ENCODE data around the gene EEIG2. TPM values are rescaled to one million over a fixed set of nuclear protein-coding genes. Genes with fewer than 3 reads are reported as not detected.

EEIG2 gene
- total RNA-seq, 1 experiment from 2014 or later = 16.0 TPM

DNA sequence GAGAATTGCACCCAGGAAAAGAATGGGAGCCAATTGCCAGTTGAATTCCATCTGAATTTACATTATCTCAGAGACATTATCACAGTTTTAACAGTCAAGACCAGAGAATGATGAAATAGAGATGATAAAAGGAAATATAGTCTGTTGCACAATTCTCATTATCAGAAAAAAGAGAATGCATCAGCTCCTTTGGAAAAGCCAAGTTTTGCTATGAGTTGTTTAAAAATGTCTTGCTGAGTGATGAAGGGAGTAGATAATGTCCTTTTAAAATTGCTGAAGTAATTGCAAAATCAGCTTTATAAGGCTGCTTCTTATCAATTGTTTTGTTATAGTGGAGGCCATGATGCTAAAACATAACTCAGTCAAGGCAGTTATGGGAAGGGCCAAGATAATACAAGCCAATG, 37.9 kb upstream of the EEIG2 start:
- H4K20me1 ChIP-seq (ENCODE audit: insufficient read depth) = no peaks in the 10 kb centered on the region
- CTCF ChIA-PET = interaction anchor here (1.5 kb wide), 1 partner anchor 9 kb away, joined by 4 read pairs; no protein-coding TSS in a partner anchor
- H3K27ac ChIP-seq (ENCODE audit: low read depth, low read length) = no peak overlapping the region
- RAD21 ChIA-PET (ENCODE audit: low non-redundant PET in 1 of 2, low total read pairs in 2 of 2, uncharacterized antibody in 2 of 2, unreplicated experiment in 2 of 2) = no interaction called here
- H3K9ac ChIP-seq (ENCODE audit: low read length) = no peak overlapping the region
- TF ChIP-seq RAD21 (IDR thresholded peaks at IDR 0.05; ENCODE audit: low read depth) = no peak
- TF ChIP-seq POLR2AphosphoS5 (IDR thresholded peaks at IDR 0.05; ENCODE audit: low read depth, low read length) = no peak
- TF ChIP-seq ELF1 (IDR thresholded peaks at IDR 0.05; ENCODE audit: borderline replicate concordance, low read depth) = no peak
- TF ChIP-seq FOSL1 (IDR thresholded peaks at IDR 0.05; ENCODE audit: low read depth) = no peak
- TF ChIP-seq ATF3 (IDR thresholded peaks at IDR 0.05) = no peak
- TF ChIP-seq EZH2 (IDR thresholded peaks at IDR 0.05) = no peak
- no peak for TF ChIP-seq ZNF274 (IDR thresholded peaks at IDR 0.05; ENCODE audit: low read depth, low read length)
- no peak for TF ChIP-seq JUND (IDR thresholded peaks at IDR 0.05)
- H3K4me3 ChIP-seq (replicated peaks in 1 of 2; ENCODE audit: low read depth in 1 of 2, low read length in 2 of 2) = no peak overlapping the region
- H3K9me3 ChIP-seq (ENCODE audit: control insufficient read depth in 1 of 2, insufficient read depth in 1 of 2, low read depth in 1 of 2, low read length in 2 of 2) = no peaks in the 10 kb centered on the region
- no peaks in the 10 kb centered on the region for H3K27me3 ChIP-seq (ENCODE audit: insufficient read depth, low read length)
- POLR2A ChIA-PET = no interaction called here
- no peak overlapping the region for H3K4me2 ChIP-seq (ENCODE audit: low read length)
- no peaks in the 10 kb centered on the region for H3K36me3 ChIP-seq (ENCODE audit: control insufficient read depth in 1 of 2, insufficient read depth in 2 of 2, low read length in 2 of 2)
- no peaks in the 10 kb centered on the region for H3K4me1 ChIP-seq (ENCODE audit: control insufficient read depth in 1 of 2, insufficient read depth in 2 of 2, low read length in 2 of 2)
- H2AFZ ChIP-seq (ENCODE audit: low read depth, low read length, poor library complexity, severe bottlenecking) = no peak overlapping the region
- H3K79me2 ChIP-seq (ENCODE audit: insufficient read depth, low read length) = no peaks in the 10 kb centered on the region
- intact Hi-C loops (cut with micrococcal nuclease) = no loop called here
- ATAC-seq = no peak
- no peaks in the 10 kb centered on the region for H3K9me2 ChIP-seq (ENCODE audit: insufficient read depth)
- no TSS peak for BruUV-seq (replicated peaks)
- no peak for DNase-seq (ENCODE audit: low read depth, low spot score)

GRCh38 chr1:108523829-108524228, 36.1 kb upstream of the EEIG2 start:
- POLR2A ChIA-PET = no interaction called here
- intact Hi-C loops (cut with micrococcal nuclease) = no loop called here
- no peaks in the 10 kb centered on the region for H3K9me2 ChIP-seq (ENCODE audit: insufficient read depth)
- no peak overlapping the region for H3K4me2 ChIP-seq (ENCODE audit: low read length)
- no peak overlapping the region for H3K27ac ChIP-seq (ENCODE audit: low read depth, low read length)
- H3K4me3 ChIP-seq (replicated peaks in 1 of 2; ENCODE audit: low read depth in 1 of 2, low read length in 2 of 2) = no peak overlapping the region
- no TSS peak for BruUV-seq (replicated peaks)
- ATAC-seq = no peak
- no peaks in the 10 kb centered on the region for H3K4me1 ChIP-seq (ENCODE audit: control insufficient read depth in 1 of 2, insufficient read depth in 2 of 2, low read length in 2 of 2)
- no peak for DNase-seq (ENCODE audit: low read depth, low spot score)
- RAD21 ChIA-PET (ENCODE audit: low non-redundant PET in 1 of 2, low total read pairs in 2 of 2, uncharacterized antibody in 2 of 2, unreplicated experiment in 2 of 2) = no interaction called here
- H3K36me3 ChIP-seq (ENCODE audit: control insufficient read depth in 1 of 2, insufficient read depth in 2 of 2, low read length in 2 of 2) = no peaks in the 10 kb centered on the region
- H3K9me3 ChIP-seq (ENCODE audit: control insufficient read depth in 1 of 2, insufficient read depth in 1 of 2, low read depth in 1 of 2, low read length in 2 of 2) = no peaks in the 10 kb centered on the region
- CTCF ChIA-PET = no interaction called here
- TF ChIP-seq, protein P1, sequence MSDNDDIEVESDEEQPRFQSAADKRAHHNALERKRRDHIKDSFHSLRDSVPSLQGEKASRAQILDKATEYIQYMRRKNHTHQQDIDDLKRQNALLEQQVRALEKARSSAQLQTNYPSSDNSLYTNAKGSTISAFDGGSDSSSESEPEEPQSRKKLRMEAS (IDR thresholded peaks at IDR 0.05) = no peak
- TF ChIP-seq FOSL1 (IDR thresholded peaks at IDR 0.05; ENCODE audit: low read depth) = no peak
- TF ChIP-seq, protein P2, sequence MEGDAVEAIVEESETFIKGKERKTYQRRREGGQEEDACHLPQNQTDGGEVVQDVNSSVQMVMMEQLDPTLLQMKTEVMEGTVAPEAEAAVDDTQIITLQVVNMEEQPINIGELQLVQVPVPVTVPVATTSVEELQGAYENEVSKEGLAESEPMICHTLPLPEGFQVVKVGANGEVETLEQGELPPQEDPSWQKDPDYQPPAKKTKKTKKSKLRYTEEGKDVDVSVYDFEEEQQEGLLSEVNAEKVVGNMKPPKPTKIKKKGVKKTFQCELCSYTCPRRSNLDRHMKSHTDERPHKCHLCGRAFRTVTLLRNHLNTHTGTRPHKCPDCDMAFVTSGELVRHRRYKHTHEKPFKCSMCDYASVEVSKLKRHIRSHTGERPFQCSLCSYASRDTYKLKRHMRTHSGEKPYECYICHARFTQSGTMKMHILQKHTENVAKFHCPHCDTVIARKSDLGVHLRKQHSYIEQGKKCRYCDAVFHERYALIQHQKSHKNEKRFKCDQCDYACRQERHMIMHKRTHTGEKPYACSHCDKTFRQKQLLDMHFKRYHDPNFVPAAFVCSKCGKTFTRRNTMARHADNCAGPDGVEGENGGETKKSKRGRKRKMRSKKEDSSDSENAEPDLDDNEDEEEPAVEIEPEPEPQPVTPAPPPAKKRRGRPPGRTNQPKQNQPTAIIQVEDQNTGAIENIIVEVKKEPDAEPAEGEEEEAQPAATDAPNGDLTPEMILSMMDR (IDR thresholded peaks at IDR 0.05 in 2 of 3, conservative IDR thresholded peaks at IDR 0.05 in 1 of 3; ENCODE audit: borderline replicate concordance in 1 of 3, insufficient read depth in 1 of 3, low read depth in 2 of 3, low read length in 2 of 3) = no peak
- TF ChIP-seq SP1 (IDR thresholded peaks at IDR 0.05; ENCODE audit: low read depth) = no peak
- no peak for TF ChIP-seq CEBPB (IDR thresholded peaks at IDR 0.05; ENCODE audit: low read depth)
- TF ChIP-seq ZNF274 (IDR thresholded peaks at IDR 0.05; ENCODE audit: low read depth, low read length) = no peak
- no peak for TF ChIP-seq YY1 (IDR thresholded peaks at IDR 0.05; ENCODE audit: extremely low read depth, insufficient replicate concordance, low read depth, low read length)
- no peak for TF ChIP-seq EZH2 (IDR thresholded peaks at IDR 0.05)
- TF ChIP-seq POLR2A (IDR thresholded peaks at IDR 0.05; ENCODE audit: borderline replicate concordance, extremely low read depth, insufficient read depth, insufficient read length) = no peak
- no peak for TF ChIP-seq EZH2phosphoT487 (IDR thresholded peaks at IDR 0.05; ENCODE audit: borderline replicate concordance)
- no peak for TF ChIP-seq POLR2AphosphoS5 (IDR thresholded peaks at IDR 0.05; ENCODE audit: low read depth, low read length)
- no peak for TF ChIP-seq TCF7L2 (IDR thresholded peaks at IDR 0.05; ENCODE audit: borderline replicate concordance, extremely low read depth, insufficient read depth, insufficient read length)
- no peak for TF ChIP-seq JUND (IDR thresholded peaks at IDR 0.05)
- no peak for TF ChIP-seq EGR1 (IDR thresholded peaks at IDR 0.05; ENCODE audit: low read depth)
- TF ChIP-seq RAD21 (IDR thresholded peaks at IDR 0.05; ENCODE audit: low read depth) = no peak
- no peak for TF ChIP-seq ZFX (IDR thresholded peaks at IDR 0.05)
- no peak for TF ChIP-seq SRF (IDR thresholded peaks at IDR 0.05; ENCODE audit: low read depth)
- TF ChIP-seq SIN3A (IDR thresholded peaks at IDR 0.05; ENCODE audit: low read depth) = no peak
- H2AFZ ChIP-seq (ENCODE audit: low read depth, low read length, poor library complexity, severe bottlenecking) = no peak overlapping the region
- no peaks in the 10 kb centered on the region for H3K79me2 ChIP-seq (ENCODE audit: insufficient read depth, low read length)
- no peak overlapping the region for H3K9ac ChIP-seq (ENCODE audit: low read length)
- no peaks in the 10 kb centered on the region for H4K20me1 ChIP-seq (ENCODE audit: insufficient read depth)
- H3K27me3 ChIP-seq (ENCODE audit: insufficient read depth, low read length) = no peaks in the 10 kb centered on the region
